GM18867 (cell line): ENCODE measurements around the gene MGAM2.

Experiments used
- ATAC-seq: cut with Tn5 transposase; IDR thresholded peaks from one replicate; pipeline ENCODE4 v1.9.1; 2021; ENCODE audit warnings: mild to moderate bottlenecking, moderate library complexity; ENCODE audit not compliant: unreplicated experiment

MGAM2 gene

GRCh38 chr7:142174441-142174840, 62.9 kb downstream of the MGAM2 start:
- ATAC-seq, result no peak

- ATAC-seq, result no peak
These were observed 64.1 kb downstream of the MGAM2 start for GRCh38 chr7:142175594-142175993.

- no peak for ATAC-seq
These were observed 65.4 kb downstream of the MGAM2 start for GRCh38 chr7:142176901-142177300.

DNA sequence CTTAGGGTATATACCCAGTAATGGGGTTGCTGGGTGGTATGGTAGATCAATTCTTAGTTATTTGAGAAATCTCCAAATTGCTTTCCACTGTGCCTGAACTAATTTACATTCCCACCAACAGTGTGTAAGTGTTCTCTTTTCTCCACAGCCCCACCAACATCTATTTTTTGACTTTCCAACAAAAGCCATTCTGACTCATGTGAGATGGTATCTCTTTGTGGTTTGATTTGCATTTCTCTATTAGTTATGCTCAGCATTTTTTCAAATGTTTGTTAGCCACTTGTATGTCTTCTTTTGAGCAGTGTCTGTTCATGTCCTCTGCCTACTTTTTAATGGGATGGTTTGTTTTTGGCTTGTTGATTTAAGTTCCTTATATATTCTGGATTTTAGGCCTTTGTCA, 66.4 kb downstream of the MGAM2 start:
- peak; percentile 59 for ATAC-seq

DNA sequence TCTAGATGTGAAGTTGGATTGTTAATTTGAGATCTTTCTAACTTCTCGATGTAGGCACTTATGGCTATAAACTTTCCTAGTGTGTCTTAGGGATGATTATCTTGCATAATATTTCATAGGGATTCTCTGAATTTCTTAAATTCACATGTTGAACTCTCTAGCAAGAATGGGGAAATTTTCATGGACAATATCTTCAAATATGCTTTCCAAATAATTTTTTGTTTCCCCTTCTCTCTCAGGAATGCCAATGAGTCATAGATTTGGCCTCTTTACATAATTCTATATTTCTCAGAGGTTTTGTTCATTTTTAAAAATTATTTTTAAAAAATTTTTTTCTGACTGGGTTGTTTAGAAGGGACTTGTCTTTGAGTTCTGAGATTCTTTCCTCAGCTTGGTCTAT, 68.9 kb downstream of the MGAM2 start:
- no peak for ATAC-seq

- ATAC-seq, result no peak
These were observed 69.7 kb downstream of the MGAM2 start for GRCh38 chr7:142181211-142181610.

DNA sequence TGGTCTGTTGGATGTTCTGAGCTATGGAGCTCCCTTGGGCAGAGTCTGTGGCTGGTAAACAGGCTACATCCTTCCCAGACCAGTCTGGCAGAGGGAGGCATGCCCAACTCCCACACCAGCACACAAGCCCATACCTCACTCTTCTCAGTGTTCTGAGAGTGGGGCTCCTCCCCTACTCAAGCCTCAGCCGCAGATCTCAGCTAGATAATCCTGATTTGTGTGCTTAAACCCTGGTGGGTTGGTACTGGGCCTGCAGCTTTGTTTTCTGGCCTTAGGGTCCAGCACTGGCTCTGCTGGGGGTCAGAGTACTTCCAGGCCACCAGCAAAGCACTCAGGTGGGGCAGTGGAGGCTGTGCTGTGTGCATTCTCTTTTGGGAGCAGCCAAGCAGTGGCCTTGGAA, 70.4 kb downstream of the MGAM2 start:
- no peak for ATAC-seq

- no peak for ATAC-seq
These were observed 73.6 kb downstream of the MGAM2 start for GRCh38 chr7:142185069-142185468.

- ATAC-seq, result no peak
These were observed 74.3 kb downstream of the MGAM2 start for GRCh38 chr7:142185801-142186200.

- ATAC-seq, result no peak
These were observed 76.6 kb downstream of the MGAM2 start for GRCh38 chr7:142188154-142188553.

GRCh38 chr7:142188846-142189245, 77.3 kb downstream of the MGAM2 start:
- ATAC-seq, result no peak

GRCh38 chr7:142194201-142194600, 82.7 kb downstream of the MGAM2 start:
- no peak for ATAC-seq

GRCh38 chr7:142196066-142196840, 84.7 kb downstream of the MGAM2 start:
- ATAC-seq, result no peak

DNA sequence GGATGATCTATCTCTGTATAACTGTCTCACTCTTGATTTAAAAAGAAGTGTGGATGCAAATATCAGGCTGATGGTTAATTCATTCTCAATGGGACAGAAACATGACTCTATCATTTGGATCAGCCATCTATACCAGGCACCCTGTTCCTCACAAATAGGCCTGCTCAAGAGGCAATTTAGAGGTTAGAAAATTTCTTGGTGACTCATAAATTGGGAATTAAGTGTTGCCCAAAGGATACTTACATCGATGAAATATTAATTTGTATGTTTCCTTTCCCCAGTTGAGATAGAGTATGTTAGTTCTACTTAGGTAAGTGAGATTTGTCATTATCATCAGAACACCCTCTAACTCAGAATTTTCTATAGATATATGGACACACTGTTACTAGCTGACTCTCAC, 88.7 kb downstream of the MGAM2 start:
- no peak for ATAC-seq

GRCh38 chr7:142228537-142229104, 117.1 kb downstream of the MGAM2 start:
- no peak for ATAC-seq

DNA sequence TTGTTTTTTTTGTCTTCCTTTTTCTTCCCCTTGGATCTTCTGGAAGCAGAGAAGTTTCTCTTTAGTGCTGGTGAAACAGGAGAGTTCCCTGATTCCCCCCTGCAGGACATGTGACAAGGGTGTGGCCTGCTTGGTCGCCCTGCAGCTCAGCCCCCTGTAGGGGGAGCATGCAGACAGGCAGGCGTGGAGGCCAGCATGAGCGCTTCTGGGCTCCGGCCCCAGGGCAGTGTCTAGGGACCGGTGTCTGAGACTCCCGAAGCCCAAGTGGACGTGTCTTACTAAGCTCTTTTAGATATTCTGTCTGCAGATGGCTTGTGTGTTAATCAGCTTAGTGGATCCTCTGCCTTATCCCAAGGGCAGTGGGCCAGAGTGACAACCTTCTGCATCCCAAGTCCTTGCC, 120.2 kb downstream of the MGAM2 start:
- peak; percentile 59 for ATAC-seq

DNA sequence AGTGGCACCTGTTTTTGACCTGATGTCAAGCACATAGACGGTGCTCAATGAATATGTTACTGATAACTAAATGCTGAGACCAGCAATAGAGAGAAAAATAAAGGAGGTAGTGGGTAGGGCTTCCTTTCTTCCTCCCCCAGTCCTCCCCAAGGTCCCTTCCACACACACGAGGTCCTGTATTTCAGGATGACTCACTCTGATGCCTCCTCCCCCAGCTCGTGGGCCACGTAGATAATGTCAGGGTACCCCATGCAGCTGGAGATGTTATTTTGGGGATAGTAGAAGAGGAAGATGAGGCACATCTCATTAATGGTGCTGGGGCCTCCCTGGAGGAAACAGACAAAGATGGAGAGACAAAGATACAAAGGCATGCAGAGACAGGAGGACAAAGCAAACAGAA, 129.0 kb downstream of the MGAM2 start:
- no peak for ATAC-seq

GRCh38 chr7:142243823-142244222, 132.3 kb downstream of the MGAM2 start:
- ATAC-seq, result no peak

DNA sequence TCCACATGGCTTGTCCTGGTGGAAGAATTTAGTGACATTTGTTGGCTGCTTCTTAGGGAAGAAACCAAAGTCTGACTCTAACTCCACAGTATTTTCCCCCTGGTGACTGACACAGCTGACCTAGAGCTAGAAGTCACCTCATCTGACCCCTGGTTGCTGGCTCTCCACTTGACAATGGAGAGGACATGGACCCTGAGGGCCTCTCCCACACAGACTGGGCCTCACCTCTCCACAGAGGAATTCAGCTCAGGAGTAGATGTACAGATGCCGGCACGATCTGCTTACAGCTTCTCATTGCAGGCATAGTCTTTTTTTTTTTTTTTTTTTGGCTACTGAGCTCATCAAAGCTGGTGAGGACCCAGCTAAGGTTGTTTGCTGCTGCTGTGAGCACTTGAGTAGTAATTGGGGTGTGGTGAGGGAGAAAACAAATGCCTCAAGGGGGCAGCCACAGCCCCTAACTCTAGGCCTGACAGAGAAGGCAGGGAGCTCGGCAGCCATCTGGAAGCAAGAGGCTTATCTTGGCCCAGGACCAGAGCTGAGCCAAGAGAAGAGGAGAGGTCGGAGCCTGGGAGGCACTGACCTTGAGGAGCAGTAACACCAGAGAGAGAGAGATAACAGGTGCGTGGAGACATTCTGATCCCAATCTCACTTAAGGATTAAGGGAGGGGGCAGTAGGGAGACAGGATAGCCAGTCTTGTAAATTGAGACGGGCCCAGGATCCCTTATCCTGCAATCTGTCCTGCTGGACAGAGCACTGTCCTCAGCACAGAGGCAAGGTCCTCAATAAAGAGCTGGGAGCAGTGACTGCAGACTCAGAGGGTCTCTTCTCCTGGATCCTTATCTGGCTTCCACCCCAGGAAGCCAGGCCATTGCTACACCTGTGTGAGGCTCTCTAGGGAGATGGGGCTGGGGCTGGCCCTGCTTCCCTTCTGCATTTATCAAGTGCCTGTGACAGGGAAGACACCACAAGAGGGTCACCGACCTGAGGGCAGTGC, 136.9 kb downstream of the MGAM2 start:
- ATAC-seq, result no peak

DNA sequence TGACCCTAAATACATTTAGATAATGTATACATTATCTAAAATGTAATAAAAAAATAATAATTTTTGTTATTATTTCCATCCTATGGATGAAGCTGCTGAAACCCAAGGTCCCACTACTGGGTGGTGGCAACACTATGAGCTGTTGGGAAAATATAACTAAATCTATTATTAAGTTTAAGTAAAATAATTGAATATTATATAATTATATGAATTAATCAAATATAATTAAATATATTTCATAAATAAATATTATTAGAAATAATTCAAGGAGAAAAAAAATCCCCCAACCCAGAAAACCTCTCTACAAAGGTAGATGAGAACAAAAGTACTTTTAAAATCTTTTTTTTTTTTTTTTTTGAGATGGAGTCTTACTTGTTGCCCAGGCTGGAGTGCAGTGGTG, 138.4 kb downstream of the MGAM2 start:
- no peak for ATAC-seq

GRCh38 chr7:142250705-142251104, 139.2 kb downstream of the MGAM2 start:
- ATAC-seq, result no peak

GRCh38 chr7:142257958-142258357, 146.4 kb downstream of the MGAM2 start, which contains the start of gene PRSS58:
TSS of gene PRSS58 (minus strand) at chr7:142258058. CDS start at chr7:142257707, 351 bp downstream.
- no peak for ATAC-seq
